Smooth muscle cell (in vitro differentiated cells): ENCODE results near the gene EGLN2. TPM values are rescaled to one million over a fixed set of nuclear protein-coding genes. Genes with fewer than 3 reads are reported as not detected.
"Not testable (repeated sequence)": the region's sequence is repeated elsewhere in the genome, so short reads cannot be mapped to it uniquely, and the experiment has no call there.

Experiments
- DNase-seq: peaks from one replicate; lab custom pipeline; 2025; ENCODE audit not compliant: unreplicated experiment; lab: John Stamatoyannopoulos, UW
- H2AFZ ChIP-seq: fragments of 200-600 bp; sonication (generic); 2 replicates; pipeline ENCODE4 v1.6.0; 2016; ENCODE audit warnings: antibody characterized with exemption, low read depth, mild to moderate bottlenecking
- H3F3A ChIP-seq: fragments of 200-600 bp; sonication (generic); 2 replicates; pipeline ENCODE4 v1.6.0; 2017; ENCODE audit warnings: antibody characterized with exemption, low read depth
- H3K27ac ChIP-seq: fragments of 200-600 bp; sonication (generic); 2 replicates; pipeline ENCODE4 v1.5.1; 2016; ENCODE audit warnings: low read depth, mild to moderate bottlenecking
- H3K27me3 ChIP-seq: fragments of 200-600 bp; sonication (generic); 2 replicates; pipeline ENCODE4 v1.6.1; 2016; ENCODE audit warnings: low read depth, mild to moderate bottlenecking
- H3K36me3 ChIP-seq: fragments of 200-600 bp; sonication (generic); 2 replicates; pipeline ENCODE4 v1.5.1; 2016; ENCODE audit warnings: low read depth
- H3K4me1 ChIP-seq: fragments of 200-600 bp; sonication (generic); 2 replicates; pipeline ENCODE4 v1.5.1; 2016; ENCODE audit warnings: low read depth
- H3K4me2 ChIP-seq: fragments of 200-600 bp; sonication (generic); 2 replicates; pipeline ENCODE4 v1.6.0; 2016; ENCODE audit warnings: mild to moderate bottlenecking
- H3K4me3 ChIP-seq: fragments of 200-600 bp; sonication (generic); 2 replicates; pipeline ENCODE4 v1.5.1; 2016; ENCODE audit warnings: mild to moderate bottlenecking
- H3K79me2 ChIP-seq: fragments of 200-600 bp; sonication (generic); 2 replicates; pipeline ENCODE4 v1.6.0; 2016; ENCODE audit warnings: low read depth, mild to moderate bottlenecking
- H3K9ac ChIP-seq: fragments of 200-600 bp; sonication (generic); 2 replicates; pipeline ENCODE4 v1.6.0; 2016; ENCODE audit warnings: low read depth
- H3K9me3 ChIP-seq: fragments of 200-600 bp; sonication (generic); replicated peaks from 2 replicates; pipeline ENCODE4 v1.5.1; 2016; ENCODE audit warnings: low read depth
- H4K20me1 ChIP-seq: fragments of 200-600 bp; sonication (generic); 2 replicates; pipeline ENCODE4 v1.6.0; 2016; ENCODE audit warnings: low read depth
- CTCF ChIP-seq: fragments of 200-600 bp; sonication (generic); IDR thresholded peaks from 2 replicates; pipeline ENCODE4 v1.5.1; 2017; ENCODE audit warnings: borderline replicate concordance, mild to moderate bottlenecking, antibody characterized with exemption; ENCODE audit not compliant: insufficient read depth, poor library complexity, severe bottlenecking
- WGBS: methylation state at CpG from one replicate; pipeline ENCODE4 v1.1.7; 2016; ENCODE audit warnings: low lambda C conversion rate; 5-methylcytosine and 5-hydroxymethylcytosine counted together
- polyA plus RNA-seq: library from polyadenylated mRNA; unstranded; fragments of >200 nt; fragmentation: Nextera tagmentation; extraction: Ambion mirVana; gene quantifications from 2 replicates; pipeline ENCODE4 v1.2.1, GENCODE V29; 2016
- total RNA-seq: library from RNA; depleted of rRNA; stranded (reverse); fragments of >200 nt; gene quantifications from 2 replicates; pipeline ENCODE4 v1.2.3, GENCODE V29; 2014

The EGLN2 gene
- total and polyA plus RNA-seq, 2 experiments from 2014 or later: 25.1 to 77.1 TPM

GRCh38 chr19:40827386-40828247 is 28.6 kb downstream of the EGLN2 start:
- Histone ChIP-seq H3K79me2 (no peaks in the 10 kb centered on the region), H3K9me3 (no peaks in the 10 kb centered on the region), H3K4me1 (peaks cover 7% of the 10 kb centered on the region), H2AFZ (no peak overlapping the region), H4K20me1 (peaks cover 9% of the 10 kb centered on the region), H3K4me2 (no peak overlapping the region), H3K4me3 (no peak overlapping the region), H3K9ac (no peak overlapping the region), H3K27me3 (no peaks in the 10 kb centered on the region), H3K27ac (no peak overlapping the region), H3F3A (peaks cover 11% of the 10 kb centered on the region), H3K36me3 (no peaks in the 10 kb centered on the region)
- 97% methylated on average over 22 of the region's 22 CpGs for WGBS
- TF ChIP-seq CTCF: no peak
- DNase-seq: no peak

GRCh38 chr19:40829205-40829604 is 30.2 kb downstream of the EGLN2 start:
- Histone ChIP-seq H3K9me3 (no peaks in the 10 kb centered on the region), H3K27ac (no peak overlapping the region), H3K4me3 (no peak overlapping the region), H3K4me2 (no peak overlapping the region), H3K79me2 (no peaks in the 10 kb centered on the region), H2AFZ (no peak overlapping the region), H3K9ac (no peak overlapping the region), H3F3A (peaks cover 5% of the 10 kb centered on the region), H3K4me1 (no peaks in the 10 kb centered on the region), H4K20me1 (no peaks in the 10 kb centered on the region), H3K36me3 (no peaks in the 10 kb centered on the region), H3K27me3 (no peaks in the 10 kb centered on the region)
- TF ChIP-seq CTCF: no peak
- no peak for DNase-seq

- DNase-seq, H3K27me3 ChIP-seq, H3K4me3 ChIP-seq, H3K27ac ChIP-seq, H3K9me3 ChIP-seq, H3K36me3 ChIP-seq, H3K79me2 ChIP-seq, H3F3A ChIP-seq, H3K4me1 ChIP-seq, H3K4me2 ChIP-seq, H3K9ac ChIP-seq, H4K20me1 ChIP-seq, H2AFZ ChIP-seq: not testable (repeated sequence)
- 97% methylated on average over 16 of the region's 16 CpGs for WGBS
These were observed 31.8 kb downstream of the EGLN2 start for GRCh38 chr19:40830741-40831140.

GRCh38 chr19:40831502-40832430 is 32.8 kb downstream of the EGLN2 start:
- Histone ChIP-seq H3K27ac (no peak overlapping the region), H3K9ac (no peak overlapping the region), H3K4me3 (no peak overlapping the region), H3K27me3 (no peaks in the 10 kb centered on the region), H3K4me2 (no peak overlapping the region), H2AFZ (no peak overlapping the region), H3K4me1 (no peaks in the 10 kb centered on the region), H3F3A (peaks cover 5% of the 10 kb centered on the region), H3K9me3 (no peaks in the 10 kb centered on the region), H3K36me3 (no peaks in the 10 kb centered on the region), H3K79me2 (no peaks in the 10 kb centered on the region), H4K20me1 (no peaks in the 10 kb centered on the region)
- no peak for TF ChIP-seq CTCF
- 51% methylated on average over 7 of the region's 7 CpGs for WGBS
- DNase-seq: no peak

GRCh38 chr19:40832431-40832790 is 33.4 kb downstream of the EGLN2 start:
- not testable (repeated sequence) for H3K27me3 ChIP-seq, H3K9ac ChIP-seq, DNase-seq, H3K4me2 ChIP-seq, H3F3A ChIP-seq, H3K4me3 ChIP-seq, H2AFZ ChIP-seq, H3K27ac ChIP-seq, H3K9me3 ChIP-seq, H3K36me3 ChIP-seq, H4K20me1 ChIP-seq, H3K79me2 ChIP-seq, H3K4me1 ChIP-seq
- 83% methylated on average over 4 of the region's 4 CpGs for WGBS
